ENCODE measurements around the gene HSF5.

The HSF5 gene

DNA sequence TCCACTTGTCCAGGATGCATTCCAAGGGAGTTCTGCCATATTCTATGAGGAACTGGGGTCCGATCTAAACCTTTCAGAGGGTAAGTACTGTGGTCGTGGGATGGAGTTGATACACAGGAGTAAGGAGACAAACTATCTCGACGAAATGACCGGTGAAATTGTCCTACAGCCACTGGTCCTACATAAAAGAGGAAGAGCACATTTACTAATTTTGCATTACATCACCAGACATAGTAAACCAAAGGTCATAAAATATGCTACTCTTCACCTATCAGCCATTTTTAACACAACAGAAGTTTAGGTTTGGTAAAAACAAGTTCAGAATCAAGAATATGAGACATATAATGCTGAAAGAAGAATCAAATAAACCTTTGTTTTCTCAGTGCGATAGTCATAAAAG is 8.1 kb downstream of the HSF5 start:
- no peak for DNase-seq

DNA sequence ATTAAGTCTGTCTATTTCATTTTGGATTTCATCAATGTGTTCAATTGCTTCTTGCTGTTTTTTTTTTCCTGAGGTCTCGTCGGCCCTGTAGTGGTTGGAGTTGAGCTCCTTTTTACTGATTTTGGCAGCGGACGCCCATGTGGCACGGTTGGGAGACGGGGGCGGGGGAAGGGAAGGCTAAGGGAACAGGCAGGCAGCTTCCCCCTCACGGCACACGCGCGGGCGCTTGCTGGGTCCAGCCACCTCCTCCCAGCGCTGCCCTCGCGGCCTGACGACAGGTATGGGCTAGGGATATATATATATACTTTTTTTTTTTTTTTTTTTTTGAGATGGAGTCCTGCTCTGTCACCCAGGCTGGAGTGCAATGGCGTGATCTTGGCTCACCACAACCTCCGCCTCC is 11.4 kb downstream of the HSF5 start:
- DNase-seq: no peak

DNA sequence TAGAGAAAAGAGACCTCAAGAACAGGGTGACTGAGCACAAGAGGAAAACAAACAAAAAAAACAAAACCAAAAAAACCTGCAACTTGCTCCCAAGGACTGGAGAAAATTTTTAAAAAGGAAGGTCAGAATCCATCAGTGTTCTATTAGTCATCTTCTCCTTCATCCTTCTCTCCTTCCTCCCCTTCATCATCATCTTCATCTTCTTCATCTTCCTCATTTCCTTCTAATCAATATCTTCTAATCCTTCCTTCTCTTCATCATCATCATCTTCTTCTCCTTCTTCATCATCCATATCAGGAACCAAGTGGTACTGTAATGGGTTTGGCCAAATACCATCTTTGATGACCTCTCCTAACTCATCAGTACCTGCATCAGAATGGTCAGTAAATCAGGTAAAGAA is 12.2 kb downstream of the HSF5 start:
- DNase-seq: no peak

DNA sequence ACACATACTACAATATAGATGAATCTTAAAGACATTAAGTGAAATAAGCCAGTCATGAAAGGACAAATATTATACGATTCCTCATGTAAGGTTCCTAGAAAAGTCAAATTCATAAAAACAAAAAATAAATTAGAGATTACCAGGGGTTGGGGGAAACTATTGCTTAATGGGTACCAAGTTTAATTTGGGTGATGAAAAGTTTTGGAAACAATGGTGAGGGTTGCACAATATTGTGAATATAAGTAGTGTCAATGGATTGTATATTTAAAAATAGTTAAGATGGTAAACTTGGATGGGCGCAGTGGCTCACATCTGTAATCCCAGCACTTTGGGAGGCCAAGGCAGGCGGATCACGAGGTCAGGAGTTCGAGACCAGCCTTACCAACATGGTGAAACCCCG is 17.9 kb downstream of the HSF5 start:
- no peak for DNase-seq

DNA sequence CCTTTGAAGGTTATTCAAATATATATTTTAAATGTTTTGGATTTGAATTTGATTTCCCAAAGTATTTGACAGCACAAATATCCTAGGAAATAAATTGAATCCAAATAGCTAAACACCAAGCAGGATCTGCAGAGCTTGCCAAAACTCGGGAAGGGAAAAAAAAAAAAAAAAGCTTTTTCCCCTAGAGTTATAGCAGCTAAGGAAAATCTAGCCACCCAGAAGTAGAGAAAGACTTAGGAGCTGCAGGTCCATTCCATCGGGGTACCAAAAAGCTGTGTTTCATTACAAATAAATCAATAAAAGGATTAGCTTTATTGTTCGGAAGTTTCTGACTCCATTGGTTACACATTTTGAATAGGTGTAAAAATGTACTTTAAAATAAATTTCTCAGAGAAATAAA is 19.3 kb downstream of the HSF5 start:
- no peak for DNase-seq

DNA sequence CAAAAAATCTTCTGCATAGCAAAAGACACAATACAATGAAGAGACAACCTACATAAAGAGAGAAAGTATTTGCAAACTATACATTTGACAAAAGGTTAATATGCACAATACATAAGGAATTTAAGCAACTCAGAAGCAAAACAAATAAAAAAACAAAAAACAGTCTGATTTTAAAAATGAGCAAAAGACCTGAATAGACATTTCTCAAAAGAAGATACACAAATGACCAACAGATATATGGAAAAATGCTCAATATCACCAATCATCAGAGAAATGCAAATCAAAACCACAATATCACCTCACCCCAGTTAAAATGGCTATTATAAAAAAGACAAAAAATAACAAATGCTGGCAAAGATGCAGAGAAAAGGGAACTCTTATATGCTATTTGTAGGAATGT is 32.7 kb downstream of the HSF5 start:
- DNase-seq: no peak

DNA sequence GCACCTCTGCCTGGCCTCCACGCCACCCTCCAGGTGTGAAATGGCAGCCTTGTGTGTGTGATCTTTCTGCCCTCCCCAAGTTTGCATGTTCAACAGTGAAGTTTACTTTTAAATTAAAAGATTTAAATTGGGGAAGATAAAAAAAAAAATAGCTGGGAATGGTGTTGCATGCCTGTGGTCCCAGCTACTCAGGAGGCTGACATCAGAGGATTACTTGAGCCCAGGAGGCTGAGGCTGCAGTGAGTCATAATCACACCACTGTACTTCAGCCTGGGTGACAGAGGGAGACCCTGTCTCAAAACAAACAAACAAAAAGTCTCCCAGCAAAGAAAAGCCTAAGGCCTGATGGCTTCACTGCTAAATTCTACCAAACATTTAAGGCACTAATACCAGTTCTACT is 35.5 kb downstream of the HSF5 start:
- no peak for DNase-seq

DNA sequence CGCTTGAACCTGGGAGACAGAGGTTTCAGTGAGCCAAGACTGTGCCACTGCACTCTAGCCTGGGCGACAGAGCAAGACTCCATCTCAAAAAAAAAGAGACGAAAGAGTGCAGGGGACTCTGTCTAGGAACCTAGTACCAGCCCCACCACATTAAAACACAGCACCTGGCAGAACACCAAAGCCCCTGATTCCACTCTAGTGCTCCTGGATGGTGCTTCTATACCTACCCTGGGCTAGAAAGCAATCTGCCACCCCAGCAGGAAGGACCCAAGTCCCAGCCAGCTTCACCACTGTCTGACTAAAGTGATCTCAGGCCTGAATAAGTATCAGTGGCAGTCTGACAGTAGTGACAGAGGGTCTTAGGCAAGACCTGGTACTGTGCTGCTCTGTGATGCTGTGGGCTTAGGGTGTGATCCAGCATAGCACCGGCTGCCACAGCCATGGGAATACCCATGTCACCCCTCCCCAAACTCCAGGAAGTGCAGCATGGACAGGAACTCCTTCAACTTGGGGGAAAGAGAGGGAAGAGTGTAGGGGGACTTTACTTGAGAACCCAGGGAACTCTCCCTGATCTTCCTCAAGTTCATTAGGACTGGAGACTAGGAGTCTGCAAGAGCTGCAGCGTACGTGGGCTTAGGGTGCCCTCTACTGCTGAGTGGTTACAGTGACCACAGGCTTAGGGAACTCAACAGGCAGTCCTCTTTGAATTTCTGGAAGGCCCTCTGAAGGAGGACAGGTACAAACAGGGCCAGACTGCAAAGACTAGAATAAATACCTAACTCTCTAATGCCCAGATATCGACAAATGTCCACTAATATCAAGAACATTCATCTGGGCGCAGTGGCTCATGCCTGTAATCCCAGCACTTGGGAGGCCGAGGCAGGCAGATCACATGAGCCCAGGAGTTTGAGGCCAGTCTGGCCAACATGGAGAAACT is 40.9 kb downstream of the HSF5 start:
- peak in 3 of 4 experiments; percentile 12 to 44 (median 25) for DNase-seq

DNA sequence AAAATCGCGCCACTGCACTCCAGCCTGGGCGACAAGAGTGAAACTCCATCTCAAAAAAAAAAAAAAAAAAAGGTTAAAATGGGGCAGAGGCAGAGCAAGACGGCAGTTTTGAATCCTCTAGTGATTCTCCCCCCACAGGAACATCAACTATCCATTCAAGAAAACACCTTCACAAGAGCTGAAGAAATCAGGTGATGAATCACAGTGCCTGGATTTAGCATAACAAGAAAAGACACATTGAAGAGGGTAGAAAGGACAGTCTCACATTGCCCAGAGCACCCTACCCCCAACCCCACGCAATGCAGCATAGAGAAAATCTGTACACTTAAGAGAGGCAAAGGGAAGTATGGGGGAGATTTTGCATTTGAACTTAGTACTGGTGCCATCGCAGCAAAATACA is 42.1 kb downstream of the HSF5 start:
- no peak for DNase-seq

DNA sequence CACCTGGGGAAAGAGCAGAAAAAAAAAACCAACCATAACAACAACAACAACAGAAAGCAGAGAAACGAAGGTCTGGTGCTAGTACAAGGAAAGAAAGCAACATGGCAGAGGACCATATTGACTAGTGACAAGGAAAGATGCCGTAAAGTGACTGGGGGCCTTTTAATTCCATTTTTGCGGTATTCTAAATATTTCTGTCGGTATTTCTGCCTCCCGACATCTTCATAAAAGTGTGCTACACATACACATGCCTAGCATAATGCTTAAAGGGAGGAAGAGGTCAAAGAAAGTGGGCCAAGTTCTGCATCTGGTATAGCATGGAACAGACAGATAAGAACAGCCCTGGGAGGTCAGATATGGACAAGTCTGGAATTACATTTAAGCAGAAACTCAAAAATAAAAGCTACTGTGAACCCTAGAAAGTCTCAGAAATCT is 51.4 kb downstream of the HSF5 start:
- no peak for DNase-seq

DNA sequence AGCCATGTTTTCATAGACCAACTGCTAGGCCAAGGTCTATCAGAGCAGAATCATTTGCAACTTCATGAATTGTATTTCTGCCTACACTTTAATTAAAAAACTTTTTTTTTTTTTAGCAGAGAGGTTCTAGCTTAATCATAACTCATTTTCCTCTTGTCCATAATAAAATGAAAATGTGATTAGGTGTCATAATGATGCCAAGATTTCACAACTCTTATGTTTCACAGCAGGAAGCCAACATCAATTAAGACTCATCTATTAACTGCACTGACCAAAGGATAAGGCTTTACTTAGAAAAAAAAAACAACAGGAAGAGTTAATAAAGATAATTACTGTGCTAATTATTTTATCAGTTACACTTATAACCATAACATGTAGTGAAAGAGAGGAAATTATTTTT is 52.0 kb downstream of the HSF5 start:
- DNase-seq: no peak

DNA sequence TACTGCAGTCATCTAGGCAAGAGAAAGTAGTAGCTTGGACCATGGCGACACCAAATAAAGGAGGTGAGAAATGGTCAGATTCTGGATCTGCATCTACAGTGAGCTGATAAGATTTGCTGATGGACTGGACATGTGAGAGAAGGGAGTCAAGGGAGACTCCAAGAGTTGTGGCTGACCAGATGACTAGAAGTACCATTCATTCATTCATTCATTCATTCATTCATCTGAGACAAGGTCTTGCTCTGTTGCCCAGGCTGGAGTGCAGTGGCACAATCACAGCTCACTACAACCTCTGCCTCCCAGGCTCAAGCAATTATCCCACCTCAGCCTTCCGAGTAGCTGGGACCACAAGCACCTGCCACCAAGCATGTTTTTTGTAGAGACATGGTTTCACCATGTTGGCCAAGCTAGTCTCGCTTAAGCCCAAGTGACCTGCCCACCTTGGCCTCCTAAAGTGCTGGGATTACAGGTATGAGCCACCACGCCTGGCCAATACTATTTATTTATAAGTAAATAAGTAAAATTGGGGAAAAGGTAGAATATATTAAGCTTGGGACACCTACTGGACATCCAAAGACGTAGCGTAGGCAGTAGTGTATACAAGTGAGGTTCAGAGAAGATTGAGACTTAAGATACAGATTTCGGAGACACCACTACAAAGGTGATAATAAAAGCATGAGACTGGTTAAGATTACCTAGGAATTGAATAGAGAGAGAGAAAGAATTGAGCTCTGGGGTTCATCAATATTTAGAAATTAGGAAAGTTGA is 55.2 kb downstream of the HSF5 start:
- DNase-seq: no peak

DNA sequence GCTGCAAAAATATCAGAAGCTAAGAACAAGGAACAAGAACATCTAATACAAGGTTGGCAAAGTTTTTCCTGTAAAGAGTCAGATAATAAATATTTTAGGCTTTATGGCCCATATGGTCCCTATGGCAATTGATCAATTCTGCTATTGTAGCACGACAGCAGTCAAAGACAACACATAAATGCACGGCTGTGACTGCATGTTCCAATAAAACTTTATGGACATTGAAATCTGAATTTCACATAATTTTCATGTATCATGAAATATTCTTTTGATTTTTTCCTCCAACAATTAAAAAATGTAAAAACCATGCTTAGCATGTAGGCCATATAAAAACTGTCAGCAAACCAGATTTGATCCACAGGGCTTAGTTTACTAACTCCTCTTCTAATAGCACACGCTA is 60.4 kb downstream of the HSF5 start:
- DNase-seq: no peak

DNA sequence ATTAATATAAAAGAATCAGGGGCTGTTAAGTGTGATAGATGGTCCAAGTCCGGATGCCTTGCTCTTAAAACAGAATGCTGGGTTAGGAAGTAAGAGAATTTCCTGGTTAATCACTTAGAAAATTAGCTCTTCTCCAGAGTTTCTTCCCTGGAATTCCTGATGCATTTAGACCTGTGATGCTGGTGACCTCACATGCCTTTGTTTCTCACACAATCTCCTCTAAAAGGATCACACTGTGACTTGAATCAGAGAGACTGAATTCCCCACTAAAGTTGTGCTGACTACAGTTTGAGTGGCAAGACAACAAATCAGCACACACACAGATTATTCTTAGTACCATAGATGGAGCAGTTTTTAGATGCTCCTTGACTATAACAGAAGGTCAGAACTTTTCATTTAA is 66.5 kb downstream of the HSF5 start:
- no peak for DNase-seq

DNA sequence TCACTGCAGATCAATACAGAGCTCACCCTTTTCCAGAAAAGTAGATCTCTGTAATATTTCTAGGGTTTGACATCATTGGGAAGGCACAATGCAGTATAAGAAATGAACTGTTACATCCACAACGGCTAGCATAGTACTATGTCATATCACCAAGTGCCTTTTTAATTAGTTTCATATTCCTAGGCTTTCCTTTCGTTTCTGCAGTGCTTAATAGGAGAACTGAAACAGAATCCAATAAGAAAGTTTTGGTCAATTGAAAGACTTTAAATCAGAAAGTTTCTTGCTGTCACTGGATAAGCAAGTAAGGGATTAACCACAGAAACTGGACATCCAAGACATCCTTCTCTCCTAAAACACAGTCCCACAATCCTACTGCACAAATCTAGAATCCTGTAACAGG is 67.4 kb downstream of the HSF5 start:
- DNase-seq: no peak

DNA sequence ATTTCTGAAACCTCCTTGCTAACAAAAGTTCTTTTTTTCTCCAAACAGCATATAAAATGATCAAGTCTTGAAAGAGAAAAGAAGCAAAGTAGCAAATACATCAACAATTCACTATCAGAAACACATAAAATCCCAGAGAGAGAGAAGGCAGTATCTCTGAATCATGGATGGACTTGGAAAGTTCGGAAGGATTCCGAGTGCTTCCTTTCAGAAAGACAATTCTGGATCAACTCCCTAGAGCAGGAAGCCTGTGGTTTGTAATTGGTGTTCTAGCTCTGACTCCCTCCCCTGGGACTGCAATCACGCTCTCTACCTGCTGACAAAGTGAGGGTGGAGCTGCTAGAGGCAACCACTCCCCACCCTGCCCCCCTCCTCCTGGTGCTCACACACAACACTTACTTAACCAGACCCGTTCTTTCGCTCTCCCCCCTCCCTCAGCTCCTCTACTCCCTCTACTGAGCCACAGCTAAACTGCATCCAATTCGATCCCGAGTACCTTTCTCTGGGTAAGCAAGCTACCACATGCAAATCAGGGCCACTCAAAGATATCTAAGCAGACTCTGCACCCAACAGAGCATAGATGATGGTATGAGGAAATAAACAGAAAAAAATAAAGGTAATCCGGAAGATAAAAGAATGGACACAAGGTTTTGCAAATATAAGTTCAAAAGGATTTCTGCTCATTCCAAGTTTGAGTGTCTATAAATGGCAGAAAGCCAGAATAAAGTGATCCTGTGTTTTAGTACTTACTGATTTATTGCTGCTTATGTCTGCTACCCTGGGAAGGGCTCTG is 70.7 kb downstream of the HSF5 start, which contains the start of gene RNF43:
TSS of gene RNF43 (minus strand) at position 235 of the 793 bp plus-strand sequence. CDS start 1,957 bp downstream, outside the sequence.
- DNase-seq: peak; percentile 47 to 76 (median 64)

DNA sequence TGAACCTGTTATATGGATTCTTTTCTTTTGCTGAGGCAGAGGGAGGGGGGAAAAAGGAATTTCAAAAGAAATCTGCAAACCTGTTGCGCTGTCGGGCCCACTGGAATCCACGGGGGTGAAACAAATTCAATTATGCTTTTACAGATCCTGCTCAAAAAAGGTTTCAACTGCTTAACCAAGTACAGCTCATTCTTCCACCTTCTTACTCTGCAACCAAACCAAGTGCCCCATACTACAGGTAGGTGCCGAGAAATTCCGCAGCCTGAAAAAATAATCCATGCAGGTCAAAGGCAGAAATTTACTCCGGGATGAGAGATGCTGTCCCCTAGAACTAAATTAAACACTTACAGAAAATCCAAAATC is 71.3 kb downstream of the HSF5 start:
- no peak for DNase-seq

DNA sequence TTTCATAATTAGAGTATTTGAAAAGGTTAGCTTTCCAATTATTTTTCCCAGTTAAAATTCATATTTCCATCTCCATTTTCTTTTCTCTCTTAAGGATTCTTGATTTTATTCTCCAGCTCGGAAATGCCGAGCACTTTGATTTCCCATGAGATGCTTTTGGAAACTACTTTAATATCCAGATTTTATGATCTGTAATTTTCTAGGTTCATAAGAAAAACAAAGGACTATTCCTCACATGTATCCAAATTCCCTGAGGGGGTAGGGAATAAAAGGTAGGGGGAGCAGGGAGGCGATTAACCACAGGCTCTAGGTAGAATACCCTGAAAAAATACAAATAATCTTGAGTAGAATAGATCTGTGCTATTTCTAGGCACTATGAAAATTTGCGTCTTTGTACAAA is 71.8 kb downstream of the HSF5 start:
- no peak for DNase-seq

DNA sequence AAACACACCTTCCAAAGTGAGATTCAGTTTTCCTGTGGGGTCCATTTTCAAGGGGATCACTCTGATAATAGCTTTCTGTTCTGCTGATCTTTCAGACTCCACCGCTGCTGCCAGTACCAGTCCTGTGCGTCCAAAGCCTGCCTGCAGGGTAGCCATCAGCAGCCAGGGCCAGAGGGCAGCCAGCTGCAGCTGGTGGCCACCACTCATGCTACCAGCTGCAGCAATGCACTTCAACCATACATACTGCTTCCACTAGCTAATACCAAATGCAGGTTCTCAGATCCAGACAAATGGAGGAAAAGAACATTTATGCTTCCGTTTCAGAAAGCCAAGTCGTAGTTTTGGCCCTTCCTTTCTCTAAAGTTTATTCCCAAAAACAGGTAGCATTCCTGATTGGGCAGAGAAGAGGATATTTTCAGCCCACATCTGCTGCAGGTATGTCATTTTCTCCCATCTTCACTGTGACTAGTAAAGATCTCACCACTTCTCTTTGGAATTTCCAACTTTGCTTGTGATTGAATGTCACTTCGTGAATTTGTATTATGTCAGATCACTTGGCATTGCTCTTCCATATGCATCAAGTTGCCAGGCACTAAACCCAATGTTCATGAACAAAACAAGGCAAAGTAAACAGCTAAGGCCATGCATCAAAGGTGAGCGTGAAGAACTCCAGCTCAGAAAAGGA is 72.7 kb downstream of the HSF5 start:
- DNase-seq: no peak

DNA sequence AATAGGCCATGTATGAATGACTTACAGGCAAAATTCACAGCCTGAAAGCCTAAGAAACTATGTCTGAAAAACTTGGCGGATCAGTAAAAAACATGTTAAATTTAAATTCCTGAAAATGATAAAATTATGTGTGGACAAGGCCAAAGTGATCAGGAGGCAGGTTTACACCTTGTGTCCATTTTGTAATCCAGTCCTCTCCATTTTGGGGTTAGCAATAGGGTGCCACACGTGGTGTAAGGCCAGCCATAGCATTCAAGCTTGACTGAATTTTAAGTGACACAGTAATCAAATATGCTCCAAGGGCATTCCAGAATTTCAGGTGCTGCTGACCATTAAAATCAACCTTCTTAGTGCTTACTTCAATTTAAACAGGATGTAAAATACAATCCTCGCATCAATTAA is 73.6 kb downstream of the HSF5 start:
- DNase-seq: no peak

DNA sequence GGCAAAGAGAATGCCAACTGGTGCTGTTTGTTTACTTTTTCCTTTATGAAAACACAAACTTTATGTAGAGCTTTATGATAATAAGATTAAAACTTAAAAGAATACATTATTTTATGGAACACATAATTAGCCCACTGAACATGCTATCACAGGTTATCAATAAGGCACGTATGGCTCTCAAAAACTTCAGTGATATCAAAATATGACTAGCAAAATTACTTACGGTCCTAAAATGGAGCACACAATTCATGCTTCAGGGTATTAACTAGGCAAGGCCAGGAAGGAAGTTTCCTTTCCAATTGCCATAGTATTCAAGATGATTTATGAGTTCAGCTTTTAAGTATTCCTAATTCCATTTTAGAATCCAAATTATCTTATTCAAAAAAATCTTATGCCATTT is 74.5 kb downstream of the HSF5 start:
- no peak for DNase-seq

DNA sequence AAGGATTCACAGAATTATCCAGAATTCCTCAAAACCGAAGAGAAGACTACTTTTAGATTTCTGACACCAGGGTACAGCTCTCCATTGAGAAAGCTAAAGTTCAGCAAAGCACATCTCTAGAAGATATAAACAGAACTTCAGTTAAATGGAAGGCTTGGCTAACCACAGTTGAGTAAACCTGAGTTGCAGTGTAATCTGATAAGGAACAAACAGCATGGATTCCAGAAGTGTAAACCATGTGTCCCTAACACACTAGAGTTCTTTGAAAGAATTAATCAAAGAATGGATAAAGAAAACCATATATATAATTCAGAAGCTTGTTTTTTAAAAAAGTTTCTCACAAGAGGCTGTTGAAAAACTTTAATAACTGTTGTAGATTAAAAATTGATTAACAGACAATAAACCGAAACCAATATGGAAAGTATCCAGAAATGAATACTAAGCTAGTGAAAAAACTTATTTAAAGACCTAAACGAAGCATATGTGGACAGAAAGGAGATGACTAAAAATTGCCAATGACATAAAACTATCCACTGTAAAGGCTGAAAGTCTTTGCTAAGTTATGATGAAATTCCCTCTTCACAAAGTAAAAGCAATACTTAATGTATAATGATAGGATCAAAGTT is 75.1 kb downstream of the HSF5 start:
- no peak for DNase-seq

Data from activated CD4-positive, CD25-positive, alpha-beta regulatory T cell (primary cell).